K562 (cell line): Measurements from ENCODE around the gene ZDHHC8. TPM values are rescaled to one million over a fixed set of nuclear protein-coding genes. Genes with fewer than 3 reads are reported as not detected.

Source experiments
- BCOR ChIP-seq: fragments of 450-650 bp; IDR thresholded peaks from 2 replicates; pipeline ENCODE4 v1.6.1; 2016
- CC2D1A ChIP-seq: fragments of 450-650 bp; IDR thresholded peaks from 2 replicates; pipeline ENCODE4 v1.6.1; 2017; ENCODE audit warnings: mild to moderate bottlenecking
- ETV1 ChIP-seq: fragments of 450-650 bp; conservative IDR thresholded peaks from 2 replicates; pipeline ENCODE4 v1.6.1; 2016; ENCODE audit warnings: missing genetic modification characterization, control low read depth, low read depth, missing compliant biosample characterization
- ETV6 ChIP-seq, 3 experiments: fragments of 150-350 bp in 1 of 3; sonication (generic) in 1 of 3; formaldehyde crosslinking in 1 of 3; IDR thresholded peaks; 2 replicates each; pipeline versions ENCODE4 v1.6.1 to v1.8.0; 2014 to 2022; ENCODE audit warnings: borderline replicate concordance in 2 of 3, low read depth in 2 of 3, antibody characterized with exemption in 1 of 3, low read length in 1 of 3, mild to moderate bottlenecking in 1 of 3, missing genetic modification reagents in 1 of 3
- FIP1L1 ChIP-seq: fragments of 200-400 bp; formaldehyde crosslinking; IDR thresholded peaks from 2 replicates; pipeline ENCODE4 v1.6.1; 2018; ENCODE audit warnings: mild to moderate bottlenecking, low read depth, low read length; ENCODE audit not compliant: poor library complexity, severe bottlenecking
- FOXJ2 ChIP-seq: fragments of 200-800 bp; sonication (Bioruptor generic); IDR thresholded peaks from 2 replicates; pipeline ENCODE4 v1.6.1; 2016; ENCODE audit warnings: missing genetic modification characterization, missing compliant biosample characterization
- HNRNPUL1 ChIP-seq: fragments of 200-400 bp; formaldehyde crosslinking; IDR thresholded peaks from 2 replicates; pipeline ENCODE4 v1.6.1; 2017; ENCODE audit warnings: low read length
- JUNB ChIP-seq: fragments of 450-650 bp; formaldehyde crosslinking; conservative IDR thresholded peaks from 2 replicates; pipeline ENCODE4 v1.4.0; 2020; ENCODE audit warnings: mild to moderate bottlenecking
- KAT8 ChIP-seq: fragments of 450-650 bp; IDR thresholded peaks from 2 replicates; pipeline ENCODE4 v1.6.1; 2016; ENCODE audit warnings: low read depth, mild to moderate bottlenecking
- L3MBTL2 ChIP-seq: fragments of 450-650 bp; IDR thresholded peaks from 2 replicates; pipeline ENCODE4 v1.6.1; 2016; ENCODE audit warnings: mild to moderate bottlenecking, moderate library complexity
- NCOR1 ChIP-seq: fragments of 450-650 bp; IDR thresholded peaks from 2 replicates; pipeline ENCODE4 v1.6.1; 2016; ENCODE audit warnings: mild to moderate bottlenecking, moderate library complexity
- RBM17 ChIP-seq: fragments of 200-400 bp; formaldehyde crosslinking; IDR thresholded peaks from 2 replicates; pipeline ENCODE4 v1.6.1; 2017; ENCODE audit warnings: low read depth, mild to moderate bottlenecking, low read length, borderline replicate concordance
- ZFP36 ChIP-seq: fragments of 150-350 bp; IDR thresholded peaks from 2 replicates; pipeline ENCODE4 v1.6.1; 2018; ENCODE audit warnings: low read length, low read depth; ENCODE audit not compliant: partially characterized antibody
- ZNF124 ChIP-seq: sonication (generic); formaldehyde crosslinking; IDR thresholded peaks from 2 replicates; pipeline ENCODE4 v1.8.1; 2022; ENCODE audit warnings: missing genetic modification reagents
- ZNF134 ChIP-seq: fragments of 250-450 bp; sonication (Bioruptor Pico); conservative IDR thresholded peaks from 2 replicates; pipeline ENCODE4 v1.4.0; 2020
- ZNF197 ChIP-seq: fragments of 200-800 bp; sonication (Bioruptor generic); IDR thresholded peaks from 2 replicates; pipeline ENCODE4 v1.6.1; 2016; ENCODE audit warnings: low read depth, missing genetic modification characterization, missing compliant biosample characterization
- ZNF253 ChIP-seq: fragments of 250-450 bp; sonication (Bioruptor Pico); conservative IDR thresholded peaks from 2 replicates; pipeline ENCODE4 v1.6.1; 2021; ENCODE audit warnings: mild to moderate bottlenecking
- ZNF316 ChIP-seq: fragments of 450-650 bp; IDR thresholded peaks from 2 replicates; pipeline ENCODE4 v1.6.1; 2016
- ZNF445 ChIP-seq: fragments of 250-450 bp; sonication (Bioruptor Pico); IDR thresholded peaks from 2 replicates; pipeline ENCODE4 v1.4.0; 2020; ENCODE audit warnings: low read depth, mild to moderate bottlenecking, moderate library complexity
- ZNF507 ChIP-seq: conservative IDR thresholded peaks from 2 replicates; pipeline ENCODE4 v1.6.1; 2017; ENCODE audit warnings: missing genetic modification characterization, missing compliant biosample characterization
- ZNF76 ChIP-seq: fragments of 250-450 bp; sonication (Bioruptor Pico); IDR thresholded peaks from 2 replicates; pipeline ENCODE4 v1.4.0; 2020; ENCODE audit warnings: mild to moderate bottlenecking, moderate library complexity, borderline replicate concordance
- ZNF830 ChIP-seq: fragments of 250-450 bp; sonication (Bioruptor Pico); IDR thresholded peaks from 2 replicates; pipeline ENCODE4 v1.5.0; 2021; ENCODE audit warnings: mild to moderate bottlenecking
- polyA plus RNA-seq, 8 experiments: library from polyadenylated mRNA; depleted of rRNA in 4 of 8; stranded (reverse) in 5 of 8; unstranded in 3 of 8; fragments of >200 nt; fragmentation: Nextera tagmentation in 2 of 8; fragmentation: Illumina TruSeq in 1 of 8; extraction: Ambion mirVana in 2 of 8; extraction: Trizol in 1 of 8; gene quantifications; 2 replicates each; pipeline versions ENCODE4 v1.2.1 to v1.2.3, GENCODE V29; 2011 to 2014; ENCODE audit warnings: inconsistent platforms in 1 of 8, missing spikeins in 1 of 8
- total RNA-seq, 7 experiments: library from RNA; depleted of rRNA in 6 of 7; stranded (reverse); fragments of >200 nt in 6 of 7; fragmentation: Illumina TruSeq in 2 of 7; extraction: Trizol in 2 of 7; gene quantifications; 2 replicates each; pipeline versions ENCODE4 v1.2.1 to v1.2.3, GENCODE V29; 2011 to 2021; ENCODE audit warnings: low replicate concordance in 1 of 7
- TF ChIP-seq, protein P1 (sequence below): sonication (generic); formaldehyde crosslinking; IDR thresholded peaks from 2 replicates; pipeline ENCODE4 v1.5.0; 2020; ENCODE audit warnings: missing genetic modification reagents
- TF ChIP-seq, protein P2 (sequence below): fragments of 250-450 bp; sonication (Bioruptor Pico); IDR thresholded peaks from 2 replicates; pipeline ENCODE4 v1.5.0; 2022; ENCODE audit warnings: mild to moderate bottlenecking

Gene ZDHHC8
- total and polyA plus RNA-seq, 9 of the 15 experiments (the other 6 are each of a cell fraction or from before 2014, with no cell fraction given), result 0.04 to 109 (median 16.4) TPM

DNA sequence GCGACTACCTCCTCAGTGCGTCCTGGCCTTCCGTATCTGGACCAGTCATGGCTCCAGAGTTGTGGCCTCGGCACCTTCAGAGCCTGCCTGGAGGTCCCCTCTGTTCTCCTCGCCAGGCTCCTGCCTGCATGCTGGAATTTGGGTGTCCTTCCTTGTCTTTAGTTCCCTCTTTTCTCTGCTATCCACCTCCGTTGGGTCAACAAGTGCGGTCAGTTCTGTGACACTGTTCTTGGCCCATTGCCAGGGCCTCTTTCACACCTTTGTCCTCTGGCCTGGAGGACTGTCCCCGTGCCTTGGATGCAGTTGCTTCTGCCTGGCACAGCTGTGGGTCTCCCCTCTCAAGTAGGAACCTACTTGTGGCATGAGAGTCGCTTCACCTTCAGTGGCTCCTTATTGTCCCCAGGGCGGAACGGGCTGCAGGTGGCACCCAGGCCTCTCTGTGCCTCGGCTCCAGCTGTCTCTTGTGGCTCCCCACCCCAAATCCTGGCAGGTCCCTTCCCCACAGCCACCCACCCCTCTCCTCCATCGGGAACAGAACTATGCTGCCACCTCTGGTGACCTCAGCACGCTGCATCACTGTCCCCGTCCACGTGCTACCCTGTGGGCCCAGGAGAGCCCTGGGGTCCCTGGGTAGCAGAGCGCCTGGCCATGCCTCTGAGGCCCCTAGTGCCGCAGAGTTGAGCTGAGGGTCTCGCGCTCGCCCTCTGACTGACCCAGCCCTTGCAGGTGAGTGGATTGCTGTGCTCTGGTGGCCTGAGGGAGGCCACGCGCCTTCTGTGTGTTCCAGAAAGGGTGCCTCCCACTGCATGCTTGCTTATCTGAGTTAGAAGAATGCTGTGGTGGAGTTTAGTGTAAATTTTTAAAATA lies 46.8 kb upstream of the ZDHHC8 start (continued):
- no peak for TF ChIP-seq BCOR
- TF ChIP-seq, protein P1, sequence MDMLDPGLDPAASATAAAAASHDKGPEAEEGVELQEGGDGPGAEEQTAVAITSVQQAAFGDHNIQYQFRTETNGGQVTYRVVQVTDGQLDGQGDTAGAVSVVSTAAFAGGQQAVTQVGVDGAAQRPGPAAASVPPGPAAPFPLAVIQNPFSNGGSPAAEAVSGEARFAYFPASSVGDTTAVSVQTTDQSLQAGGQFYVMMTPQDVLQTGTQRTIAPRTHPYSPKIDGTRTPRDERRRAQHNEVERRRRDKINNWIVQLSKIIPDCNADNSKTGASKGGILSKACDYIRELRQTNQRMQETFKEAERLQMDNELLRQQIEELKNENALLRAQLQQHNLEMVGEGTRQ (CRISPR knock-in tag), result no peak
- TF ChIP-seq ZNF124 (CRISPR knock-in tag), result no peak
- TF ChIP-seq ETV6 (IDR thresholded peaks at IDR 0.05; ENCODE audit: borderline replicate concordance in 1 of 2, low read depth in 2 of 2, low read length in 1 of 2), result peak in 1 of 2 experiments; percentile 37; a peak in 1 of 4 replicates
- no peak for TF ChIP-seq ETV6 (CRISPR knock-in tag; IDR thresholded peaks at IDR 0.05; ENCODE audit: borderline replicate concordance)
- no peak for TF ChIP-seq KAT8
- TF ChIP-seq ZNF134 (CRISPR knock-in tag), result no peak
- no peak for TF ChIP-seq ZNF316
- TF ChIP-seq JUNB (CRISPR knock-in tag), result no peak
- TF ChIP-seq ZNF830 (CRISPR knock-in tag), result 0 out of 2 replicates have a peak, but pooled peaks have one; percentile 51
- TF ChIP-seq RBM17, result no peak
- peak; percentile 87; the same call in 1 of the 2 replicates for TF ChIP-seq HNRNPUL1
- TF ChIP-seq FOXJ2 (tag), result no peak
- TF ChIP-seq FIP1L1, result peak; percentile 83
- no peak for TF ChIP-seq NCOR1
- TF ChIP-seq, protein P2, sequence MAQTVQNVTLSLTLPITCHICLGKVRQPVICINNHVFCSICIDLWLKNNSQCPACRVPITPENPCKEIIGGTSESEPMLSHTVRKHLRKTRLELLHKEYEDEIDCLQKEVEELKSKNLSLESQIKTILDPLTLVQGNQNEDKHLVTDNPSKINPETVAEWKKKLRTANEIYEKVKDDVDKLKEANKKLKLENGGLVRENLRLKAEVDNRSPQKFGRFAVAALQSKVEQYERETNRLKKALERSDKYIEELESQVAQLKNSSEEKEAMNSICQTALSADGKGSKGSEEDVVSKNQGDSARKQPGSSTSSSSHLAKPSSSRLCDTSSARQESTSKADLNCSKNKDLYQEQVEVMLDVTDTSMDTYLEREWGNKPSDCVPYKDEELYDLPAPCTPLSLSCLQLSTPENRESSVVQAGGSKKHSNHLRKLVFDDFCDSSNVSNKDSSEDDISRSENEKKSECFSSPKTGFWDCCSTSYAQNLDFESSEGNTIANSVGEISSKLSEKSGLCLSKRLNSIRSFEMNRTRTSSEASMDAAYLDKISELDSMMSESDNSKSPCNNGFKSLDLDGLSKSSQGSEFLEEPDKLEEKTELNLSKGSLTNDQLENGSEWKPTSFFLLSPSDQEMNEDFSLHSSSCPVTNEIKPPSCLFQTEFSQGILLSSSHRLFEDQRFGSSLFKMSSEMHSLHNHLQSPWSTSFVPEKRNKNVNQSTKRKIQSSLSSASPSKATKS, result no peak
- peak; percentile 29 for TF ChIP-seq ZFP36
- TF ChIP-seq ZNF197 (CRISPR knock-in tag), result no peak
- no peak for TF ChIP-seq ZNF507 (tag)
- no peak for TF ChIP-seq ZNF253
- no peak for TF ChIP-seq ZNF445 (CRISPR knock-in tag)
- TF ChIP-seq ZNF76 (CRISPR knock-in tag), result 0 out of 2 replicates have a peak, but pooled peaks have one; percentile 54
- peak; percentile 26; the same call in 1 of the 2 replicates for TF ChIP-seq ETV1
- TF ChIP-seq L3MBTL2, result no peak
- TF ChIP-seq CC2D1A, result no peak
